Kidney (tissue), 14 donors: ENCODE results near the gene BAZ2B. TPM values are rescaled to one million over a fixed set of nuclear protein-coding genes. Genes with fewer than 3 reads are reported as not detected.

Experiments
- DNase-seq, 5 donors: peaks; one replicate each; pipeline ENCODE4 v3.0.0-alpha.2; 2013 to 2020
- FAIRE-seq: peaks from 2 replicates; lab custom pipeline; 2012; peaks lifted over from hg19 to GRCh38; lab: Jason Lieb, UNC
- H3K27ac ChIP-seq, 2 donors: one replicate each; pipeline ENCODE4 v1.7.0; 2013; ENCODE audit warnings: low read depth in 2 of 2, low read length in 2 of 2, inconsistent platforms in 1 of 2
- H3K27me3 ChIP-seq: one replicate; pipeline ENCODE4 v1.7.1; 2013; ENCODE audit warnings: low read length, inconsistent platforms; ENCODE audit not compliant: control insufficient read depth, insufficient read depth
- H3K36me3 ChIP-seq, 3 donors: one replicate each; pipeline versions ENCODE4 v1.7.0 to v1.7.1; 2013; ENCODE audit warnings: low read length in 3 of 3, control low read depth in 1 of 3, inconsistent platforms in 1 of 3; ENCODE audit not compliant: insufficient read depth in 3 of 3, control insufficient read depth in 2 of 3
- H3K4me1 ChIP-seq, 3 donors: one replicate each; pipeline versions ENCODE4 v1.7.0 to v1.7.1; 2013; ENCODE audit warnings: low read length in 3 of 3, inconsistent platforms in 1 of 3, low read depth in 1 of 3; ENCODE audit not compliant: control insufficient read depth in 2 of 3, insufficient read depth in 2 of 3
- H3K4me3 ChIP-seq, 3 donors: one replicate each; pipeline versions ENCODE4 v1.7.0 to v1.8.1; 2013; ENCODE audit warnings: low read length in 3 of 3, control low read depth in 1 of 3, inconsistent platforms in 1 of 3
- H3K9ac ChIP-seq, 3 donors: one replicate each; pipeline versions ENCODE4 v1.7.0 to v1.7.1; 2013; ENCODE audit warnings: low read length in 3 of 3, control low read depth in 1 of 3, inconsistent platforms in 1 of 3
- H3K9me3 ChIP-seq, 3 donors: one replicate each; pipeline versions ENCODE4 v1.7.0 to v1.7.1; 2013; ENCODE audit warnings: low read length in 3 of 3, control low read depth in 1 of 3, inconsistent platforms in 1 of 3; ENCODE audit not compliant: control insufficient read depth in 2 of 3, insufficient read depth in 1 of 3
- intact Hi-C: fragments of 100-400 bp; cut with DNase I; formaldehyde crosslinking; loops from one replicate; pipeline ENCODE4 v1.11.1; 2022
- polyA plus RNA-seq: library from polyadenylated mRNA; stranded (reverse); fragments of 350-450 nt; fragmentation: Illumina TruSeq; extraction: RNeasy Lipid Tissue Mini Kit (QIAGEN cat#74804); gene quantifications from one replicate; pipeline ENCODE4 v1.2.3, GENCODE V29; 2014; ENCODE audit warnings: low read depth, low replicate concordance; ENCODE audit not compliant: insufficient read depth
- total RNA-seq: library from RNA; stranded (reverse); fragmentation: NEBNext Ultra II Directional; extraction: Animal tissue kit (Norgen Biotek cat#: 25700); gene quantifications from one replicate; pipeline ENCODE4 v1.2.1, GENCODE V29; 2021
- TF ChIP-seq, protein P1 (sequence below): IDR thresholded peaks from 3 replicates; pipeline ENCODE4 v1.5.1; 2012; ENCODE audit warnings: mild to moderate bottlenecking, moderate library complexity, borderline replicate concordance; ENCODE audit not compliant: insufficient read depth; ENCODE audit errors: extremely low read depth
- donor health status: control.
- donor health status: control.
- donor health status: control.
- donor health status: control.
- donor health status: control.
- donor health status: DM: yes; HTN: yes; CAD: no.
- donor health status: Normal renal cell carcinoma (clear cell type).

Gene BAZ2B
- total and polyA plus RNA-seq, 2 donors from 2014 or later = 5.1 to 87.3 TPM

DNA sequence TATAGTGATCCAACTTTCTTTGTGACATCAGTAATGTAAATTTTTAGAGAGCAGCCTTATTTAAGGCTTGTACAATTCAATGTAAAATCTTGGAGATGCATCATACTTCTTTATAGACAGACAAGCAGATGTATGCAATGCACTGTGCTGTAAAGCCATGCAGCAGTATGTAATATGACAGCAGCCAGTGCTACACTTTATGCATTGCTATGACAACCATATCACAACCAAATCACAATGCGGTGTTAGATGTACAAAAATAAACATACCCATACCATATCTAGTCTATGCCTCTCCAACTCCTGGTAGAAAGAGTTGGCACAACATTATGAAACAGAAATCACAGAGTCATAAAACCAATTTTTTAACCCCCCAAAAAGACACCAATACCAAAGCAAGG lies 219.5 kb downstream of the BAZ2B start:
- intact Hi-C loops = no loop called here
- no peak overlapping the region for H3K9ac ChIP-seq
- H3K27me3 ChIP-seq = no peaks in the 10 kb centered on the region
- H3K27ac ChIP-seq = no peak overlapping the region
- FAIRE-seq (no peak), DNase-seq (no peak)
- H3K4me1 ChIP-seq = no peaks in the 10 kb centered on the region
- no peaks in the 10 kb centered on the region for H3K9me3 ChIP-seq
- peaks cover 0 to 19% (median 3%) of the 10 kb centered on the region in 3 donors for H3K36me3 ChIP-seq
- TF ChIP-seq, protein P1, sequence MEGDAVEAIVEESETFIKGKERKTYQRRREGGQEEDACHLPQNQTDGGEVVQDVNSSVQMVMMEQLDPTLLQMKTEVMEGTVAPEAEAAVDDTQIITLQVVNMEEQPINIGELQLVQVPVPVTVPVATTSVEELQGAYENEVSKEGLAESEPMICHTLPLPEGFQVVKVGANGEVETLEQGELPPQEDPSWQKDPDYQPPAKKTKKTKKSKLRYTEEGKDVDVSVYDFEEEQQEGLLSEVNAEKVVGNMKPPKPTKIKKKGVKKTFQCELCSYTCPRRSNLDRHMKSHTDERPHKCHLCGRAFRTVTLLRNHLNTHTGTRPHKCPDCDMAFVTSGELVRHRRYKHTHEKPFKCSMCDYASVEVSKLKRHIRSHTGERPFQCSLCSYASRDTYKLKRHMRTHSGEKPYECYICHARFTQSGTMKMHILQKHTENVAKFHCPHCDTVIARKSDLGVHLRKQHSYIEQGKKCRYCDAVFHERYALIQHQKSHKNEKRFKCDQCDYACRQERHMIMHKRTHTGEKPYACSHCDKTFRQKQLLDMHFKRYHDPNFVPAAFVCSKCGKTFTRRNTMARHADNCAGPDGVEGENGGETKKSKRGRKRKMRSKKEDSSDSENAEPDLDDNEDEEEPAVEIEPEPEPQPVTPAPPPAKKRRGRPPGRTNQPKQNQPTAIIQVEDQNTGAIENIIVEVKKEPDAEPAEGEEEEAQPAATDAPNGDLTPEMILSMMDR = no peak
- no peak overlapping the region for H3K4me3 ChIP-seq

DNA sequence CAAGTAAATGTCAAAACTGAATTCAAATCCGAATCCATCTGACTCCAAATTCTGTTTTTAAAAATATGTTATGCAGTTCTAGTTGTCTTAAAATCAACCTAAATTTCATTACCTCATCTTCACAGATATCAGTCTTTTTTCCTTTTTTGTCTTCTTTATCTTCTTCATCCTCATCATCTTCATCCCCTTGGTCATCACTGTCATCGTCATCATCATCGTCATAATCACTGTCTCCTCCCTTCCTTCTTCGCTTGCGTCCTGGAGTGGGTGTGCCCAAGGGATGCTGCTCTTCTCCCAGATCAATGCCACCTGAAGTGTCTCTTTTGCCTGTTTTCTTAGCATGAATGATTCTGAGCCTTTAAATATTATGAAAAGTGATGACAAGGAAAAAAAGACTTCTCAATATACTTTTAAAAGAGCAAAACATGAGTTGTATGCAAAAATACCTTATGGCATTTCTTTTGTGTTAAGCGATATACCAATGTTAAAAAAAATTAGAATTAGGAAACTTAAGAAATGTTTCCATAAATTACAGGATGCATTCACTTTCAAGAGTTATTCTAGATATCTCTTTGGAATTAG lies 233.8 kb downstream of the BAZ2B start:
- Histone ChIP-seq H3K27me3 (no peaks in the 10 kb centered on the region), H3K4me1 (peaks cover 0 to 5% (median 0%) of the 10 kb centered on the region in 3 donors), H3K9me3 (no peaks in the 10 kb centered on the region), H3K9ac (no peak overlapping the region), H3K4me3 (no peak overlapping the region), H3K27ac (no peak overlapping the region), H3K36me3 (peaks cover 5 to 15% (median 12%) of the 10 kb centered on the region in 3 donors)
- FAIRE-seq (no peak), DNase-seq (no peak)
- TF ChIP-seq, protein P1 = no peak
- intact Hi-C loops = no loop called here

DNA sequence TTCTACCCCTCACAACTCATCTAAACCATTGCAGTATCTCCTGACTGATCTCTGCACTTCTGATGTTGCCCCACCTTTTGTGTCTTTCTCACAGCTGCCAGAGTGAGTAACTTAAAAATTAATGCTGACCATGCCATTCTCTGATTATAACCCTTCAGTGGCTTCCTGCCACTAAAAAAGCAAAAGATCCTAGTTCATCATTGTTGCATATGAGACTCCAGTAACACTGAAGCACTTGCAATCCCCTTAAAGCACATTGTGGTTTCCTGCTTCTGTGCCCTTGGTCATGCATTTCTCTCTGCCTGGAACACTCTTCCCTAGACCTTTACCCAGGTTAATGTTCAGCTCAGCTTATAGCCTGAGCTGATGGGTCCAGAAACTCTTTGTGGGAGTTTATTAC lies 234.8 kb downstream of the BAZ2B start:
- no peak overlapping the region for H3K9ac ChIP-seq
- H3K27me3 ChIP-seq = no peaks in the 10 kb centered on the region
- H3K4me3 ChIP-seq = no peak overlapping the region
- peaks cover 5 to 15% (median 12%) of the 10 kb centered on the region in 3 donors for H3K36me3 ChIP-seq
- intact Hi-C loops = no loop called here
- peaks cover 0 to 5% (median 0%) of the 10 kb centered on the region in 3 donors for H3K4me1 ChIP-seq
- no peak overlapping the region for H3K27ac ChIP-seq
- no peaks in the 10 kb centered on the region for H3K9me3 ChIP-seq
- DNase-seq (peak in 3 of 5 donors; percentile 10 to 58 (median 34)), FAIRE-seq (no peak)
- TF ChIP-seq, protein P1 = no peak
